Measurements from ENCODE around the gene ADAM19.

Gene ADAM19

DNA sequence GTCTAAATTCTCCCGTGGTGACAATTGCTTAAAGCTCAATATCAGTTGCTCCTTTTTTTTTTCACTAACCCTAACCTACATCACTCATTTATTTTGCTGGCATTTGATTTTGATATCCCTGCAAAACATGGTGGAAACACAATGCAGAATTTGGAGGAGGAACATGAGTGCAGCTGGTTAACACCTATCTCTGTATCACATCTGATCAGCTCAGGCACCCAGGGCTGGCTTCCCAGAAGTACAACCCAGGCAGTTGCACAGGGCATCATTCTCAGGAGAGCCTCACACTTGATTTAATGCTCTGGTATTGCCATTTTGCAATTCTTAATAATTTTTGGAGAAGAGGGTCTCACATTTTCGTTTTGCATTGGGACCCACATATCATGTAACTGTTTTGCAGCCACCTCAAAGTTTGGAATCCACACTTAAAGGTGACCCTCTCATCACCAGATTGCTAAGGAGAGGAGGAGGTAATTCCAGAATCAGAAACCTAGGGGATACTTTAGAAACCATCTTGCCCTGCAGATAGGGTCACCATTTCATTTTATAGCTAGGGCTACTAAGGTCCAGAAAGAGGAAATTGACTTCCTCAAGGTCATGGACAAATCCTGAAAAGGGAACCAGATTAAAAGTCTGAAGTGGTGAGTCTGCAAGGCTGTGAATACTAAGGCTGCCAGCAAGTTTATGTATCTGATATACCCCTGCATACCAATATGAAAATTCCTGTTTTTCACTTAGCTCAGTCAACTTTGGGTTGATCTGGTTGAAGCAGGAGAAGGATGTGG, 19.3 kb upstream of the ADAM19 start:
- in situ Hi-C loops (cut with HindIII; ENCODE audit: low sequenced_read_pairs) = no loop called here

DNA sequence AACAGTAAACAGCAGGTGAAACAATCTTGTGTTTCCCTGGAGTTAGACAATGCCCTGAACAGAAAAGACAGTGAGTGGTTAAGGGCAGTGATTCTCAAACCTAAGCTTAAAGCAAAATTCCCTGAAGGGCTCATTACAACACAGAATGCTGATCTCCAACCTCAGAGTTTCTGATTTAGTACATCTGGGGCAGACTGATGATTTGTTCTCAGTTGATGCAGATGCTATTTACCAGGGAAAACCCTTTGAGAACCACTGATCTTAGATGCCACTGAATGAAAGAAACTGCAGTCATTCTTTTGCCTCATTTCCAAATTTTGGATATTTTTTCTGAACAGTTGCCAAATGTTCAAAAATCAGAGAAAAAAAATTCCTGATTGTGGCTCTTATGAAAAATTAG, 18.7 kb upstream of the ADAM19 start:
- in situ Hi-C loops (cut with HindIII; ENCODE audit: low sequenced_read_pairs) = no loop called here

DNA sequence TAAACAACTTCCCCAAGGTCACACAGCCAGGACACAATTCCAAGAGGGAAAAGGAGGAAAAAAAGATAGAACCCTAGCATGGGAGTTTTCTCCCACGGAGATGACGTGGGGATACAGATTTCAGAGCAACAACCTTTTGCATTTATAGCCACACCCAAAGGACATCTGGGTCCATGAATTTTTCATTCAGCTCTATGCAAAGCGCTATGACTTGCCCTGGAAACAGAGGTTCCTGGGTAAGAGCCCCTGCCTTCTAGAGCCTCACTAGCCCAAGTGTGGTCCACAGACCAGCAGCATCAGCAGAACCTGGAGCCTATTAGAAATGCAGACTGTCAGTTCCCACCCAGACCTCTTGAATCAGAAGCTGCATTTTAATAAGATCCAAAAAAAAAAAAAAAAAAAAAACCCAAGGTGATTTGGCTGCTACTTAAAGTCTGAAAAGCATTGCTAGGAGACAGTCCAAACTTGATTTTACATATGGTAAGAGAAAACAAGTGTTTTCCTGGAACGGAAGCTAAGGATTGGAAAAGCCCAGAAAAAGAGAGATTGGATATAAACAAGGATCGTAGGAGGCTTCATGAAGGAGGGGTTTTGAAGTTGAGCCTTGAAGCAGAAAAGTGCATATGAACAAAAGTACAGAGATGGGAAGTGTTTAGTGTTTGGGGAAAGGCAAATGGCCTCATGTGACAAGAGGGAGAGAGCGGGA, 17.6 kb upstream of the ADAM19 start:
- in situ Hi-C loops (cut with HindIII; ENCODE audit: low sequenced_read_pairs) = no loop called here

DNA sequence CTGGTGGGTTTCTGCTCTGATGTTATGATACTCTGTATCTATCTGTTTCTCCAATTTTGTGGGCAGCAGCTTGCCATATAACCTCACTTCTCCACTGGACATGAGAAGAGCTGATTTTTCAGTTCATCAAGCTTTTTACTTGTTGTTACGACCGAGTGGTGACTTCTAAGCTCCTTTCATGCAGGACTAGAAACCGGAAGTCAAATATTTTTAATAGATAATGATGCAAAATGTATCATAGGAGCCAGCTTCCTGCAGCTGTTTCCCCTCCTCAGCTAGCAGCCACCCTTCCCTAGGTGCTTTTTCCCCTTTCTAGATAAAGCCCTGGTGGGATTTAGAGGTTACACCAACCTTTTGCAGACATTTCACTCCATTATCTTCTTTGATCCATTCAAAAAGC, 17.0 kb upstream of the ADAM19 start:
- in situ Hi-C loops (cut with HindIII; ENCODE audit: low sequenced_read_pairs) = no loop called here

DNA sequence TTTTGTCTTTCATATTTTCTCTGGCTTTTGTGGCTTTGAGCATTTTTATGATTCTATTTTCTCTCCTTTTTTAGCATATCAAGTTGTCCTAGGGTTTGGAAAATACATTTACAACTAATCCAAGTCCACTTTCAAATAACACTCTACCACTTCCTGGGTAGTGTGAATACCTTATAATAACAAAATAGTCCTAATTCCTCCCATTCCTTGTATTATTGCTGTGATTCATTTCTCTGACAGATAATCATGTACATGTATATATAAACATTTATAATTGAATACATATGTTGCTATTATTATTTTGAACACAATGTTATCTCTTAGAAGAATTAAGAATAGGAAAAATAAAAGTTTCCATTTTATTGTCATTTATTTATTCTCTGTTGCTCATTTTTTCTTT, 14.9 kb upstream of the ADAM19 start:
- in situ Hi-C loops (cut with HindIII; ENCODE audit: low sequenced_read_pairs) = no loop called here

DNA sequence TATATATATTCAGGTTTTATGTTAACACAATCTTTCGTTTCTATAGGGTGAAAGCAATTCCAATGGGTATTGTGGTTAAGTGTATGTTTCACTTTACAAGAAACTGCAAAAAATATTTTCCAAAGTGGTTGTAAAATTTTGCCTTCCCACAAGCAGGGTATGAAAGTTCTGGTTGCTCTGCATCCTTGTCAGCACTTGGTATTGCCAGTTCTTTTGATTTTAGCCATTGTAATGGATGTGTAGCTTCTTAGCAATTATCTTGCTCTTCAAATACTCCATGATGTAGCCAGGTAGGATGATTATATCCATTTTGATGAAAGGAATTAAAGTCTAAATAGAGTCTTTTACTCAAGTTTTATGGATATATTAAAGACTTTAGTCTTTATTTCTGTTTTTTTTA, 9.1 kb upstream of the ADAM19 start:
- in situ Hi-C loops (cut with HindIII; ENCODE audit: low sequenced_read_pairs) = no loop called here

DNA sequence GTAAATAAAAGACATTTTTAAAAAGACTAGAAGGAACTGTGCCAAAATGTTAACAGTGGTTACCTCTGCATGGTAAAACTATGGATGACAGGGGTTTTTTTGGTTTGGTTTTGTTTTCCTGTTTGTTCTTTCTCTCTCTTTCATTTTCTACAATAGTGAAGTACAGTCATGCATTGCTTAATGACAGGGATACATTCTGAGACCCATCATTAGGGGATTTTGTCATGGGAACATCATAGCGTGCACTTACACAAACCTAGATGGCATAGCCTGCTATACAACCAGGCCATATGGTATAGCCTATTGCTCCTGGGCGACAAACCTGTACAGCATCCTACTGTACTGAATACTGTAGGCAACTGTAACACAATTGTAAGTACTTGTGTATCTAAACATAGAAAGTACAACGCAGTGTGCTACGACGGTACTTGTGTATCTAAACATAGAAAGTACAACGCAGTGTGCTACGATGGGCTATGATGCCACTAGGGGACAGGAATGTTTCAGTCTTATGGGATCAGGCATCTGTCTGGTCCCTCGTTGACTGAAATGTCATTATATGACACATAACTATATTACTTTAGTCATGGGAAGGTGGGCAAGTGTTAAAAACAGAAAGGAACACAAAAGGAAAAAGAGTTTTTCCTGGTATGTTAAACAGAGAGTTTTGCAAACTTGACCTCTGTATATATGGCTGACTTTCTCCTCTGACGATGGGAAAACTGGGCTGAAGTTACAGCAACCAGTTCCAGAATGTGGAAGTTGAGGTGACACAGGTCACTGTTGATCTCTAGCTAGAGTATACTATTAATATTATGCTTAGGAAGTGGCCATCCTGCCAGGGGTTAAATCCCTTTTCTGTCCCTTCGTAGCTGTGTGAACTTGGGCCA, 7.4 kb upstream of the ADAM19 start:
- in situ Hi-C loops (cut with HindIII; ENCODE audit: low sequenced_read_pairs) = no loop called here

DNA sequence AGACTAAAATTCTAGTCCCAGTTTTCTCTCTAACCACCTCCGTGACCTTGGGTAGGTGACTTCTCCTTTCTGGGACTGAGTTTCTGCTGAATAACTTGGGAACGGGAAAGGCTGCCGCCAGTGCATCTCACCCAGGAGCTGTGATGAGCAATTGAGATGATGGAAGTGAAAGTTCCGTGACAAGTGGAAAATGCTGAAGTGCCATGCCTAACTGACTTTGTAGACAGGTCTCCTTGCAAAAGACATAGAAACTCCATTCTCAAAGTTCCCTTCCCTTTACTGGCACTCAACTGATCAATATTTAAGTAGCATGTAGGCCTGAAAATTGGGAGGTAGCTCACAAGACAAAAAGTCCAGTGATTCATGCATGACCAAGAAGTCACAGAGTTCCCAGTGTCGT, 6.3 kb upstream of the ADAM19 start:
- in situ Hi-C loops (cut with HindIII; ENCODE audit: low sequenced_read_pairs) = no loop called here

DNA sequence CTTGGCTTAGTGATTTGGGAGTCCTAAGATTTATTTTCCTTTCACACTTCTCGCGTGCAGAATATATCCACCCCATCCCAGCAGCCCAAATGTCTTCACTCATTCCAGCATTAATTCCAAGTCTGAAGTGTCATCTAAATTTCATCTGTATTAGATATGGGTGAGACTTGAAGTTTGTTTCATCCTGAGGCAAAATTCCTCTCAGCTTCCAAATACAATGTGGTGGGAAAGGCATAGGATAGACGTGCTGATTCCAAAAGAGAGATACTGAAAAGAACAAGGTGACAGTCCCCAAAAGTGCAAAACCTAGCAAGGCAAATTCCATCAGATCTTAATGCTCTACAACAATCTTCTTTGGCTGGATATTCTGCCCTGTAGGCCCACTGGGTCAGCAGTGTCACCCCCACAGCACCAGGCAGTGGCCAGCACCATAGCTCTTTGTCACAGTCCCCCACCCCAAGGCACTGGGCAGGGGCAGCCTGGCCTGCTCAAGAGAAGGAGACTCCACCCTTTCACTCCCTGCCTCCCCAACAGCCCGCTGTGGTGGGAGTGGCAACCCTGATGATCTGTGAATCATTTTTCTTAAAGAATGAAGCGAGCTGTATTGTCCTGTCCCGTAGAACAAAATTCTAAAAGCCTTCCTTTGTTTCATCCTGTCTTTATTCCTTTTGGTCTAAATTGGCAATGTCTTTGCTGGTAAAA, 2.7 kb upstream of the ADAM19 start:
- in situ Hi-C loops (cut with HindIII; ENCODE audit: low sequenced_read_pairs) = no loop called here

DNA sequence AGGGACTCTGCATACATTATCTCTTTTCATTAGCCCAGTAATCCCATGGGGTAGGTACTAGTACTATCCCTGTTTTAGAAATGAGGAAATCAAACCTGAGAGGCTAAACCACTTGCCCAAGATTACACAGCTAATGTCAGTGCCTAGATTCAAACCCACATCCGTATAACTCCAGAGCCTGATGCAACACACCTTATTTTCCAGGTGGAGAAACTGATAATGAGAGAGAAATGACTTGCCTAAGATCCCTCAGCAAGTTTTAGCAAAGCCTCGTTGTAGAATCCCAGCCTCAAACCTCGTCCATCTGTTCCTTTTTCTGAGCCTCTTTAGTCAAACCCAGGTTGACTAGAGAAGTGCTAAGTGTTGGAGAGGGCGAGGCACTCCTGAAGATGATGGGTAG, 1.1 kb upstream of the ADAM19 start:
- in situ Hi-C loops (cut with HindIII; ENCODE audit: low sequenced_read_pairs) = no loop called here

DNA sequence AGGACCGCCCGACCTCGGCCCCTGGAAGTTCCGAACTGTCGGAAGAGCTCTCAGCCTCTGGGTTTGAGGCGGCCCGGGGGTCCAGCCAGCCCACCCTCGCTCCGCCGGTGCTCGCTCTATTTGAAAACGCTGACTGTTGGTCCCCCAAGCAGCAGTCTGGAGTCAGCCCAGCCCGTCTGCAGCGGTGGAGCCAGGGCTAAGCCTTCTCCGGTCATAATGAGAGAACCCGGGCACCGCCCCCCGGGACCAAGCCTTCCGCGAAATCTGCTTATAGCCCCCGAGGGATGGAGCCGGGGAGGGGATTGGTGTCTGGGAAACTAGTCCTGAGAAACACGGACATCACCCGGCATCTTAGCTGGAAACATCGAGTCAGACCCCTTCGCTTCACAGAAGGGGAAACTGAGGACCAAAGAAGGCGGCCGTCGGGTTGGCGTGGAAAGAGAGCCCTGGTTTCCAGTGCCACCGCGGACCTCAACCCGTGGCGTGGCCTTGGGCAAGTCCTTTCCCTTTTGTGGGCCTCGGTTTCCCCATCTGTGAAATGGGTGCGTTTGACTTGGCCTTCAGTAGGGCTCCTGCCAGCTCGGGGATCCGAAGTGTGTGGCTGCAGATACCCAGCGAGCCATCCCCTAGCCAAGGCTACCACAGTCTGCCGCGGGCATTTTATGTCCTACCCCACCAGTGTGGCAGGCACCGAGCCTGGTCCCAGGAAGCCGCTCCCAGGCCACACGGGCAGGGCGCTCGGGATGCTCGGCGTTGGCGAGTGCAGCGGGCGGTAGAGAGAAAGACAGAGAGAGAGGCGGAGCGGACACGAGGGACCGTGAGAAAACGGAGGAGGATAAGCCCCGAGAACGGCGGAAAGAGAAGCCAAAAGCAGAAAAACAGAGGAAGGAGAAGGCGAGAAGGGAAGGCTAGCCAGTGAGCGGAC, 857 bp downstream of the ADAM19 start:
- in situ Hi-C loops (cut with HindIII; ENCODE audit: low sequenced_read_pairs) = no loop called here

DNA sequence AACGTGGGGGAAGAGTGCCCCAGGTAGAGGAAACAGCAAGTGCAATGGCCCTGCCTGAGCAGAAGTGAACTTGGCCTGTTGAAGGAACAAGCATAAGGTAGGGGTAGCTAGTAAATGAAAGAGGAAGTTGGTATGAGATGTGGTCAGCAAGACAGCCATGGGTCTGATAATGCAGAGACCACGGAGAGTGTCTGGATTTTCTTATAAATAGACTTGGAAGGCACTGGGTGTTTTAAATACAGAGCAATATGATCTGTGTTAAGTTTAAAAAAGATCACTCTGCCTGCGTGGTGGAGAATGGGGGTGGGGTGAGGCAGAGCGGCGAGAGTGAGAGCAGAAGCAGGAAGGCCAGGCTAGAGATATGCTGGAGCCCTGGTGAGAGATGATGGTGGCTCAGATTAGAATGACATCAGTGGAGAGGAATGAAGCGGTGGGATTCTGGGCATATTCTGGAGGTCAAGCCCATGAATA, 4.2 kb downstream of the ADAM19 start:
- in situ Hi-C loops (cut with HindIII; ENCODE audit: low sequenced_read_pairs) = no loop called here

DNA sequence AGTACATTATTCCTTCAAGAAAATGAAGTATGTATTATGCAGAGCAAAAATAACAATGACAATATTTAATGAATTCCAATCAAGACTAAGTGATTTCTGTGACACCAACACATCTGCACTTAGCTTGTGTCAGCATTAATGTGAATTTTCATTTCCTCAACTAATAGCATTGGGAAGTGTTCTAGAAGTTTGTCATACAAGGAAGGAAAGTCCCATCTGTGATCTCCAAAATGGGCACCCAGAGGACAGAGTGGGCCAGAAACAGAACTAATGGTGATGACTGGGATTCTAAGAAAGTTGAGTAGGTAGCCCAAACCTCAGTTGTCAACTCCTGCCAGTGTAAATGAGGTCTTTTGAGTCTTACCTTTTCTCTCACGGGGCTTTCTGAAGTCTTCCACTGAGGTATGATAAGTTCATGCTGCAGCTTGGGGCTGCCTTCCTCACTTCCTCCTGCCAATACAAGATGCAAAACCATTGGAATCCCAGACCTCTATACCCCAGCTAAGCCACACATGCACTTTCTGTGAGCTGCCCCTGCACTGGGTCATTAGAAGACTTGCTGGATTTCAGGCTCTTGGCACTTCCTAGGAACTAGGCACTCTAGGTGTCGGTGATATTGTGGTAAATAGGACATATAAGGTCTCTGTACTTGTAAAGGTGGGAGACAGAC, 4.9 kb downstream of the ADAM19 start:
- in situ Hi-C loops (cut with HindIII; ENCODE audit: low sequenced_read_pairs) = no loop called here

DNA sequence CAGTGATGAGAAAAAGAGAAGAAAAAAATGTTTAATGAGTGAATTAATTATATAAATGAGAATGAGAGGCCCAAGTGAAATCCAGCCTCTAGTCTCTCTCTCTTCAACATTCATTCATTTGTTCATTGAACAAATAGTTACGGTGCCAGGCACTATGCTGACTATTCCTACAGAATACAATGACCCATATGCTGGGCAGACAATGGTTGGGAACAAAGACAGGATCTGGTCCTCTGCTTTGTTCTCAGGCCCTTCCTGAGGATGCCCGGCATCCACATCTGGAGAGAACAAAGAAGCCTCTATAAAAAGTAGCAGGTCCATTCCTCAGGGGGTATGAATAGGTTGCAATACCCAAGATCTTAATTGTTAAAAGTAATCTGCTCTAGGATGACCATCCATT, 6.9 kb downstream of the ADAM19 start:
- in situ Hi-C loops (cut with HindIII; ENCODE audit: low sequenced_read_pairs) = no loop called here

DNA sequence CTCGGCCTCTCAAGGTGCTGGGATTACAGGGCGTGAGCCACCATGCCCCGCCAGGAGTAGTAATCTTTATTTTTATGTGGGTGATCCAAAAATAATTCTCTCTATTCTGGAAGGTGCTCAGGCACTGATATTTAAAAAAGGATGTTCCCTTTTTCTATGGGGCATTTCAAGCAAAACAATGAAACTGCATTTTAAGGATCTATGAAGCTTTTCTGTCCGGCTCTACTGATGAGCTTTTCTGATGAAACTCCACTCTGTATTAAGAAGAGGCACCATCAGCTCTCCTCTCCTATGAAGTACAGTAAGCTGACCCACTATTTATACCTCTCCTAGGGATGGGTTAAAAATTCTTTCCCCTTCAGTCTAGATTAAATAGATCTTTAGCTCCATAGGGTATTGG, 7.4 kb downstream of the ADAM19 start:
- in situ Hi-C loops (cut with HindIII; ENCODE audit: low sequenced_read_pairs) = no loop called here

DNA sequence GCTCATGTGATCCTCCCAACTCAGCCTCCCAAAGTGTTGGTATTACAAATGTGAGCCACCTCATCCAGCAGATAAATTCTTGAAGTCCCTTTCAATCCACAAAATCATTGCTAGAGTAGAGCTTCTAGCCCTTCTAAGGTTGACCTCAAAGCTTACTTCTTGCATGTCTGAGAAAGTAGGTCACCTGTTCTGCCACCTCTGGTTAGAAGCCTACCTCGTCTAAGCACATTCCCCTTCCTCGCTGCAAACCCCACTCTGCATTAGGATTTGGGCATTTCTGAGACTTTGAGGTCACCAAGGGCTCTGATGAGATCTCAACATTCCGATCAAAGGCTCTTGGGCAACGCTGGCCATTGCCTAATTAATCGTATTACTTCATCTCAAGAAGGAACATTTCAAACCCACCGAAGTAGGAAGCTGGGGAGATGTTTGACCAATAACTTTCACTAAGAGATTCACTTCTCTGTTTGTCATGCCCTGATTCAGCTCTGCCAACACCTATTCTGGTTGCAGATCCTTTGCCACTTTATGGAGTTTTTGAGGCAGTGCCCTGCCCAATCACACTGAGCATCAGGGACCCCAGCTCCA, 8.6 kb downstream of the ADAM19 start:
- in situ Hi-C loops (cut with HindIII; ENCODE audit: low sequenced_read_pairs) = no loop called here

DNA sequence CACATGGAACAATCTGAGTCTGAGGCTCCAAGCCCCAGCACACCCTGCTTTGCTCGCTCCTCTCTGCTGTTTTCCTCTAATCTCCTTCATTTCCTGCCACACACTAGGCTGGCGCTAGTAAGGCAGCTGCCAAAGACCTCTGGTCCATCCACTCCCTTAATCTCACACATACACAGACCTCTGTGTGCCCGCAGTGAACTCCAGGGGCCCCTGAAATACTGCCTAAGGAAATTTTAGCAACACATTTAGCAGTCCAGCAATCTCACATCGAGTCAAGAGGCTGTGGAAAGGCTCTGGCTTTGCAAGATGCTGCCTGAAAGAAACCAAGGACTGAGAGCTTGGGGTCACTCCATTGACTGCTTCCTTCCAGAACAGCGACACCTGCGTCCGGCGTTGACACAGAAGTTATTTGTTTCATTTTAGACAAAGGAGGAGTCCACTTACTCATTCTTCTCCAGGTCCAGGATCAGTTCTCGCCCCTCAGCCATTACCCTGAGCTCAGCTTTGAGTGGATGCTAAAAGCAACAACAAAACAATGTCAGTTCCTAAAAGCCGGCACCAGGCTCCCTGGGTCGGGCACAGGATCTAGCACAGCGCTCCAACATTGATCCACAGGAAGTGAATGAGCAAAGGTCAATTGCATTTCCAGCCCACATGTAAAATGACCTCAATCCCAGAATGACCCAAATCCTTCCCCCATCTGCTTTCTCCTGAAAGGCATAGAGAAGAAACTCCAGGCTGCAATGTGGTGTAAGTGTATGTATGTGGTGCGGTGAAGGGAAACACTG, 11.5 kb downstream of the ADAM19 start:
- in situ Hi-C loops (cut with HindIII; ENCODE audit: low sequenced_read_pairs) = no loop called here

DNA sequence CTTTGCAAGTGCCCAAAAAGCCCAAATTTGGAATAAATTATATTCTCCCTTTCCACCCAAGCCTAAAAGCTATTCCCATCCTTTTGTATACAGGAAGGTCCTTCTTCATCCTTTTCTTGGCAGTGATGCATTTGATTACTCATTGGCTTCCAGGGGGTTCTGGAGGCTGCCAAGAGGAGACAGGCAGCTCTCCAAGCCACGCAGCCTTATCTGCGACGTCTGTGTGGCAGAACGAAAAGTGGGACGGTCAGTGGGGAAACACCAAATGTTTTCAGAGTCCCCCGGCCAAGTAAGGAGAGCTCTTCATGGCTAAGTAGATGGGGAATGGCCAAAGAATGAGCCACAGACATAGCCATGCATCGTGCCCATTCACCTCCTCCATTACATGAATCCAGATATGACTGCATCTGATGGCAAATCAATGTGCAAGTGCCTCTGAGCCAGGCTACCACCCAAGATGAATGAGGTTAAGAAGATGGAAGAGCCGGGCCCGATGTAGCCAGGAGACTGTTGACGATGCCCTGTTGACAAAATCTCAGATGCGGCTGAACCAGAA, 12.1 kb downstream of the ADAM19 start:
- in situ Hi-C loops (cut with HindIII; ENCODE audit: low sequenced_read_pairs) = no loop called here

Data from DLD1 (cell line).